Measurements from ENCODE around the gene MEF2C. TPM values are rescaled to one million over a fixed set of nuclear protein-coding genes. Genes with fewer than 3 reads are reported as not detected.

Gene MEF2C
- total and polyA plus RNA-seq, 4 donors: 2.8 to 15.9 (median 10.1) TPM

DNA sequence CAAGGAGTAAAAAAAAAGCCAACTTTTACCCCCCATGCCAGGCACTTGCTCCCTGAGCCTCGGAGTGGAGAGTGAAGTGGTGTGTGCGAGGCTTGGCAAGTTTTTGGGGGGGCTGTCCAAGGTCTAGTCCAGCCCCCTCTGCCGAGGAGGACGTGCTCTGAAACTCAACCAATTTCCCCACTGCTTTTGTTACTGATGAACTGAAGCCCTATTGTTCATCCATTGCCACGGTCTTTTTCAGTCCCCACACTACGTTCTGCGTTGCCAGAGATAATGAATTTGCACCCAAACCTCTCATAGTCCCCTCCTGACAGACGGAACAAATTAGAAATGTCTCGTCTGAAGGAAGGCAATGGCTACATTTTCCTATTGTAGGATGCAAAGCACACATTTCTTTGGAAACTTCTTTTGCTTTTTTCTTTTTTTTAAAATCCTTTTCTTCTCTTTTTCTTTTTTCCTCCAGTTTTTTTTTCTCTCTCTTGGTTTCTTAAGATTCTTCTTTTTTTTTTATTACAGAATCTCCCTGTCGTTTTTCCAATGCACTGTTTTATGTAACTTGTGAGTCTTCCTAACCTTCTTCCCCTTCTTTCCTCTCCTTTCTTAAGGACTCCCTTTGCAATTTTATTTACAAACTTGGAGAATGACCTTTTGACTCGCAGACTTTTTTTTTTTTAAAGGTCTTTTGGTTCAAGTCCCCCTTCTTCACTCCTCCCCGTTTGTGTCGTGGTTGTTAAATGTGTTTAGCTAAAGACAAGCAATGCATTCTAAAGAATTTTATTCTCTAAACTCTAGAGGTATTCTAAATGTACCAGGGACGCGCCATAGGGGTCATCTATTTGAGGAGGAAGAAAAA lies 209.5 kb downstream of the MEF2C start (continued):
- TF ChIP-seq, protein P1, sequence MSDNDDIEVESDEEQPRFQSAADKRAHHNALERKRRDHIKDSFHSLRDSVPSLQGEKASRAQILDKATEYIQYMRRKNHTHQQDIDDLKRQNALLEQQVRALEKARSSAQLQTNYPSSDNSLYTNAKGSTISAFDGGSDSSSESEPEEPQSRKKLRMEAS (IDR thresholded peaks at IDR 0.05): no peak
- TF ChIP-seq RXRA (IDR thresholded peaks at IDR 0.05) (no peak), FOXA1 (IDR thresholded peaks at IDR 0.05) (no peak), RAD21 (IDR thresholded peaks at IDR 0.05) (no peak), JUND (IDR thresholded peaks at IDR 0.05) (no peak)

DNA sequence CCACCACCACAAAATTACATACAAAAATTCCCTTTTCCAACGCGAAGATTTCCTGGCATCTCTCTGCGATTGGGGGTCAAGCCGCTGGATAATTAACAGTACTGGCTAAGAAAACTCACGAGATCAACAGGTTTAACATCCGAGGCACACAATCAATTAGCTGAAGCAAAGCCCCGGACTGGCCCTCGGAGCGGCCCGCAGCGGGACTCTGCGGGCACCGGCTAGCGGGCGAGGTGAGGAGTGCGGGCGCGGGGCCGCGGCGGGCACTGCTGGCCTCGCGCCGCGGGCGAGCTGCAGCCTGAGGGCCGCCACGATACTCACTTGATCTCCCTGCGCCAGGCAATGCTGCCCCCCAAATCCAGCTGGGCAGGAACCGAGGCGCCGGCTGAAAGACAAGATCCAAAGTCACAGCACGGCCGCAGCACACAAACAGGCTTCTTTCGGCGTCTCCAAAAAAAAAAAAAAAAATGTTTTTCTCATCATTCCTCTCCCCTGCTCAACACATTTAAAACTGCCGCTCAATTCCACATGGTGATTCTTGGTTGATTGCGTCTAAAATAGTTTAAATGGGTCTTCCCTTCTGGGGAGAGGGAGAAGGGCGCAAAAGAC lies 210.2 kb downstream of the MEF2C start:
- Histone ChIP-seq H3K4me3 (ENCODE audit: low read depth in 1 of 3, low read length in 3 of 3) (no peak overlapping the region), H3K9me3 (ENCODE audit: control insufficient read depth in 4 of 4, low read length in 3 of 4) (peaks cover 0 to 2% (median 0%) of the 10 kb centered on the region in 4 donors), H3K4me1 (ENCODE audit: control insufficient read depth in 4 of 4, insufficient read depth in 4 of 4, low read length in 3 of 4) (peaks cover 17 to 20% (median 18%) of the 10 kb centered on the region in 4 donors), H3K27me3 (ENCODE audit: control insufficient read depth in 4 of 4, insufficient read depth in 4 of 4, low read length in 3 of 4) (peaks cover 9 to 47% (median 29%) of the 10 kb centered on the region in 4 donors), H3K9ac (ENCODE audit: low read depth in 1 of 2, low read length in 2 of 2) (no peak overlapping the region), H3K36me3 (ENCODE audit: control insufficient read depth in 4 of 4, insufficient read depth in 3 of 4, low read depth in 1 of 4, low read length in 3 of 4) (no peaks in the 10 kb centered on the region), H3K27ac (ENCODE audit: low read depth in 1 of 2, low read length in 2 of 2) (no peak overlapping the region)
- TF ChIP-seq RXRA (IDR thresholded peaks at IDR 0.05) (no peak), FOXA1 (IDR thresholded peaks at IDR 0.05) (no peak), NR2F2 (IDR thresholded peaks at IDR 0.05) (no peak), HNF4A (conservative IDR thresholded peaks at IDR 0.05) (no peak), HNF4G (IDR thresholded peaks at IDR 0.05) (no peak), SP1 (IDR thresholded peaks at IDR 0.05) (no peak), TAF1 (conservative IDR thresholded peaks at IDR 0.05) (no peak), YY1 (IDR thresholded peaks at IDR 0.05) (no peak), RAD21 (IDR thresholded peaks at IDR 0.05) (no peak), JUND (IDR thresholded peaks at IDR 0.05) (no peak), FOXA2 (IDR thresholded peaks at IDR 0.05) (no peak), EGR1 (IDR thresholded peaks at IDR 0.05; ENCODE audit: low read depth in 2 of 2) (no peak), GABPA (IDR thresholded peaks at IDR 0.05 in 1 of 2, conservative IDR thresholded peaks at IDR 0.05 in 1 of 2) (no peak)
- TF ChIP-seq, protein P2, sequence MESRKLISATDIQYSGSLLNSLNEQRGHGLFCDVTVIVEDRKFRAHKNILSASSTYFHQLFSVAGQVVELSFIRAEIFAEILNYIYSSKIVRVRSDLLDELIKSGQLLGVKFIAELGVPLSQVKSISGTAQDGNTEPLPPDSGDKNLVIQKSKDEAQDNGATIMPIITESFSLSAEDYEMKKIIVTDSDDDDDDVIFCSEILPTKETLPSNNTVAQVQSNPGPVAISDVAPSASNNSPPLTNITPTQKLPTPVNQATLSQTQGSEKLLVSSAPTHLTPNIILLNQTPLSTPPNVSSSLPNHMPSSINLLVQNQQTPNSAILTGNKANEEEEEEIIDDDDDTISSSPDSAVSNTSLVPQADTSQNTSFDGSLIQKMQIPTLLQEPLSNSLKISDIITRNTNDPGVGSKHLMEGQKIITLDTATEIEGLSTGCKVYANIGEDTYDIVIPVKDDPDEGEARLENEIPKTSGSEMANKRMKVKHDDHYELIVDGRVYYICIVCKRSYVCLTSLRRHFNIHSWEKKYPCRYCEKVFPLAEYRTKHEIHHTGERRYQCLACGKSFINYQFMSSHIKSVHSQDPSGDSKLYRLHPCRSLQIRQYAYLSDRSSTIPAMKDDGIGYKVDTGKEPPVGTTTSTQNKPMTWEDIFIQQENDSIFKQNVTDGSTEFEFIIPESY (IDR thresholded peaks at IDR 0.05): no peak
- TF ChIP-seq, protein P3, sequence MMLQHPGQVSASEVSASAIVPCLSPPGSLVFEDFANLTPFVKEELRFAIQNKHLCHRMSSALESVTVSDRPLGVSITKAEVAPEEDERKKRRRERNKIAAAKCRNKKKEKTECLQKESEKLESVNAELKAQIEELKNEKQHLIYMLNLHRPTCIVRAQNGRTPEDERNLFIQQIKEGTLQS (IDR thresholded peaks at IDR 0.05): no peak
- TF ChIP-seq, protein P4, sequence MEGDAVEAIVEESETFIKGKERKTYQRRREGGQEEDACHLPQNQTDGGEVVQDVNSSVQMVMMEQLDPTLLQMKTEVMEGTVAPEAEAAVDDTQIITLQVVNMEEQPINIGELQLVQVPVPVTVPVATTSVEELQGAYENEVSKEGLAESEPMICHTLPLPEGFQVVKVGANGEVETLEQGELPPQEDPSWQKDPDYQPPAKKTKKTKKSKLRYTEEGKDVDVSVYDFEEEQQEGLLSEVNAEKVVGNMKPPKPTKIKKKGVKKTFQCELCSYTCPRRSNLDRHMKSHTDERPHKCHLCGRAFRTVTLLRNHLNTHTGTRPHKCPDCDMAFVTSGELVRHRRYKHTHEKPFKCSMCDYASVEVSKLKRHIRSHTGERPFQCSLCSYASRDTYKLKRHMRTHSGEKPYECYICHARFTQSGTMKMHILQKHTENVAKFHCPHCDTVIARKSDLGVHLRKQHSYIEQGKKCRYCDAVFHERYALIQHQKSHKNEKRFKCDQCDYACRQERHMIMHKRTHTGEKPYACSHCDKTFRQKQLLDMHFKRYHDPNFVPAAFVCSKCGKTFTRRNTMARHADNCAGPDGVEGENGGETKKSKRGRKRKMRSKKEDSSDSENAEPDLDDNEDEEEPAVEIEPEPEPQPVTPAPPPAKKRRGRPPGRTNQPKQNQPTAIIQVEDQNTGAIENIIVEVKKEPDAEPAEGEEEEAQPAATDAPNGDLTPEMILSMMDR (IDR thresholded peaks at IDR 0.05; ENCODE audit: low read depth, low read length, missing input control): no peak
- TF ChIP-seq, protein P1 (IDR thresholded peaks at IDR 0.05): no peak
- TF ChIP-seq, protein P5, sequence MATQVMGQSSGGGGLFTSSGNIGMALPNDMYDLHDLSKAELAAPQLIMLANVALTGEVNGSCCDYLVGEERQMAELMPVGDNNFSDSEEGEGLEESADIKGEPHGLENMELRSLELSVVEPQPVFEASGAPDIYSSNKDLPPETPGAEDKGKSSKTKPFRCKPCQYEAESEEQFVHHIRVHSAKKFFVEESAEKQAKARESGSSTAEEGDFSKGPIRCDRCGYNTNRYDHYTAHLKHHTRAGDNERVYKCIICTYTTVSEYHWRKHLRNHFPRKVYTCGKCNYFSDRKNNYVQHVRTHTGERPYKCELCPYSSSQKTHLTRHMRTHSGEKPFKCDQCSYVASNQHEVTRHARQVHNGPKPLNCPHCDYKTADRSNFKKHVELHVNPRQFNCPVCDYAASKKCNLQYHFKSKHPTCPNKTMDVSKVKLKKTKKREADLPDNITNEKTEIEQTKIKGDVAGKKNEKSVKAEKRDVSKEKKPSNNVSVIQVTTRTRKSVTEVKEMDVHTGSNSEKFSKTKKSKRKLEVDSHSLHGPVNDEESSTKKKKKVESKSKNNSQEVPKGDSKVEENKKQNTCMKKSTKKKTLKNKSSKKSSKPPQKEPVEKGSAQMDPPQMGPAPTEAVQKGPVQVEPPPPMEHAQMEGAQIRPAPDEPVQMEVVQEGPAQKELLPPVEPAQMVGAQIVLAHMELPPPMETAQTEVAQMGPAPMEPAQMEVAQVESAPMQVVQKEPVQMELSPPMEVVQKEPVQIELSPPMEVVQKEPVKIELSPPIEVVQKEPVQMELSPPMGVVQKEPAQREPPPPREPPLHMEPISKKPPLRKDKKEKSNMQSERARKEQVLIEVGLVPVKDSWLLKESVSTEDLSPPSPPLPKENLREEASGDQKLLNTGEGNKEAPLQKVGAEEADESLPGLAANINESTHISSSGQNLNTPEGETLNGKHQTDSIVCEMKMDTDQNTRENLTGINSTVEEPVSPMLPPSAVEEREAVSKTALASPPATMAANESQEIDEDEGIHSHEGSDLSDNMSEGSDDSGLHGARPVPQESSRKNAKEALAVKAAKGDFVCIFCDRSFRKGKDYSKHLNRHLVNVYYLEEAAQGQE (IDR thresholded peaks at IDR 0.05): no peak
- 10% methylated on average over 39 of the region's 39 CpGs for WGBS
- no peak for DNase-seq (ENCODE audit: low spot score)
